DMS 273 (cell line): Measurements from ENCODE around the gene INSC.
A peak's percentile ranks its signal among the peaks of the same experiment; 100 is the strongest.
"Not testable (repeated sequence)": the region's sequence is repeated elsewhere in the genome, so short reads cannot be mapped to it uniquely, and the experiment has no call there.

ENCODE experiments used
- DNase-seq: peaks from one replicate; lab custom pipeline; 2025; ENCODE audit not compliant: unreplicated experiment; lab: John Stamatoyannopoulos, UW

INSC gene, protein sequence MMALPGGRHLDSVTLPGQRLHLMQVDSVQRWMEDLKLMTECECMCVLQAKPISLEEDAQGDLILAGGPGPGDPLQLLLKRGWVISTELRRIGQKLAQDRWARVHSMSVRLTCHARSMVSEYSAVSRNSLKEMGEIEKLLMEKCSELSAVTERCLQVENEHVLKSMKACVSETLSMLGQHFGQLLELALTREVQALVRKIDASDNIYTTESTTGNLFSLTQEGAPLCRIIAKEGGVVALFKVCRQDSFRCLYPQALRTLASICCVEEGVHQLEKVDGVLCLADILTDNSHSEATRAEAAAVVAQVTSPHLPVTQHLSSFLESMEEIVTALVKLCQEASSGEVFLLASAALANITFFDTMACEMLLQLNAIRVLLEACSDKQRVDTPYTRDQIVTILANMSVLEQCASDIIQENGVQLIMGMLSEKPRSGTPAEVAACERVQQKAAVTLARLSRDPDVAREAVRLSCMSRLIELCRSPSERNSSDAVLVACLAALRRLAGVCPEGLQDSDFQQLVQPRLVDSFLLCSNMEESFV

DNA sequence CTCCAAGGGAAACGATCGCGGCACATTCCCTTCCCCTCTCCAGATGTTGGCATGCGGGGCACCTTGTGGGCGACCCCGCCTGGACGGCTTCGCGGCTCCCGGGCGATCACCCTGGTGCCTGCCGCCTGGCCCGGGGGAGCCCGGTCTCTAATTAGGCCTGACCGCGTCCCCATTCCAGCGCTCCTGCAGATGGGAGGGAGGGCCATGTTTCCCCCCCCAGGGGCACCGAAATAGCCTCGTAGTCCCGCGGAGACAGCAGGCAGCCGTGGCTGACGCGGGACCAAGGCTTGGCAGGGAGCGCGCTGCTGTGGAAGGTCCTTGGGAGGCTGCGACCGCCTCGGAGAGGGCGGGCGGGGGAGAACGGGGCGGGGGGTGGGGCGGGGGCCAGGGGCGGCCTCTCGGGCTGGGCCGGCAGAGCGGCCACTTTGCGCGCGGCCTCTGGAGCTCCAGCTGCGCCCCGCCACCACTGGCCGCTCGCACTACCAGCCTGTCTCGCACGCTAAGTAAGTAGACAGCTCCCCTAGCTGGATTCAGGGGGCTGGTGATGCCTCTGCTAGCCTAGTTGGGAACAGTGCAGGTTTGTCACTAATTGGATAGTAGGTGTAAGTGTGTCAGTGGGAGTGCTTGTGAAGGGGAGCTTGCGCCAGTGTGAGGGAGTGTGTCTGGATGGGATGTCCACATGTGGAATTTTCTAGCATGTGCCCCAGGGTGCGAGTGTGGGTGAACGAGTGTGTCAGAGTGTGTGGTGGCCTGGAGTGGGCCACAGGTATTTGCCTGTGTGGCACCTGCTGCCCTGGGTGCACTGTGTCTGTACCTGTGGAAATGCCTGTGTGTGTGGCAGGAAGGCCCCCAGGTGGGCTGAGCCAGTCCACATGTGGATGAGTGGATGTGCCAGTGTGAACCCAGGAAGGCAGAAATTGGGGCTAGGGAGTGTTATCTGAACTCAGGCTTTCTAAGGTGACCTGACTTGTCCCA lies at the start of gene INSC:
Gene INSC, plus strand, starts transcription at position 423 of the 975 bp plus-strand sequence. CDS start 34,252 bp downstream, outside the sequence.
- peak; percentile 46 for DNase-seq

DNA sequence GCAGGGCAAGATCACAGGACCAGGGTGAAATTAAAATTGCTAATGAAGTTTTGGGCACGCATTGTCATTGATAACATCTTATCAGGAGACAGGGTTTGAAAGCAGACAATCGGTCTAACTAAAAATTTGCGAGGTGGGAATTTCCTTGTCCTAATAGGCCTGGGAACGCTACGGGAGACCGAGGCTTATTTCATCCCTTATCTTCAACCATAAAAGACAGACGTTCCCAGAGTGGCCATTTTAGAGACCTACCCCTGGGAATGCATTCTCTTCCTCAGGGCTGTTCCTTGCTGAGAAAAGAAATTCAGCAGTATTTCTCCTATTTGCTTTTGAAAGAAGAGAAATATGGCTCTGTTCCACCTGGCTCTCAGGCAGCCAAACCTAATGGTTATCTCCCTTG lies 45.0 kb upstream of the INSC start:
- DNase-seq: not testable (repeated sequence)

DNA sequence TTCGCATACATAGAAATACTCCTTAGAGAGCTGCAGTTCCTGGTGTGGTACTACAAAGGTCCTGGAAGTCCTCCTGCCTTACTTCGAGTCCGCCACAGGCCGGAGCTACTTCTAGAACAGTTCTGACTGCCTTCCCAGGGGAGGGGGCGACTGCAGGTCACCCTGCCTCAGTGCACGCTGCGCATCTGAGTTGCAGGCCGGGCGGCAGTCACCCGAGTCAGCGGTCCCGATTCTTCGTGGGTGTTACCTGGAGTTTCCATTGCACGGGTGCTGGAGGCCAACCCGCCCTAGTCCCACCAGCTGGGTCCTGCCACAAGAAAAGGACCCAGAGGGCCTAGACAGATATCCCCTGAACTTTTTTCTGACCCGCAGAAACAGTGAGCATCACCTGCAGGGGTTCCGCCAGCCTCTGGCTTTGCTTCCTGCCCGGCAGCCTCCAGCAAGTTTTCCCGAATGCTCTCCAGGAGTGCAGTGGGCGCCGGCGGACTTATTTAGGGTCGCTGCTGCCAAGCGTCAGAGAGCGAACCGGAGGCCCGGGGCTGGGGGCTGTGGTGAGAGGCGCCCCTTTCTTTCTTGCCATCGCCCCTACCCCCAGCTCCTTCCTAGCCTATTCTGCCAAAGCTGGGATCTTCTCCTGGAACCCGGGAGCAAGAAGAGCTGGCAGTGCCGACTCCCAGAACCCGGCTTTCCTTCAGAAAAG lies 43.0 kb upstream of the INSC start:
- DNase-seq: no peak

DNA sequence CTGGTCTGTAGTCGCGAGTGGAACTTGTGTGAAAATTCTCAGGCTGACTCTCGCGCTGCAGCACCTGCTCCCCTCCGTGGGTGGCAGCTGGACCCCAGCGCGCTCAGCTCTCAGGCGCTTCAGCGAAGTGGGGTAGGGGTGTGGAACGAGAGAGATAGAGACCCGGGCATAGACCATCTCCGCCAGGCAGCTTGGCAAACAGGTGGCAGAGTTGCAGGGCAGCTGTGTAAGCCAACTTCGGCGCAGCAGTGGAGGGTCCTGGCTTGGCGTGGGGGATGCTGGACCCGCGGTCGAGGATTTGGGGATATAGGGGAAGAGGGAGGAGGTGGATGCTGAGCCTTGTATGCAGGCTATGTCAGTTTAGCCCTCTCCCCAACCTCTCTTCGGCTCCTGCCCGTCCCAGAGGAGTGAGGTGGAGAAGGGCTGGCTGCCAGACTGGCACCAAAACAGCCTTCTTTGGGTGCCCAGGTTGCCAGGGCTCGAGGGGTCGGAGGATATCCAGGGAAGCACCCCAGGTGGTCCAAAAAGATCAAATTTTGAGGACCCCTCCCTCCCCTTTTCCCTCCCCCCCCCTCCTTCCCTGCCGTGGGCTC lies 42.1 kb upstream of the INSC start:
- DNase-seq: no peak

DNA sequence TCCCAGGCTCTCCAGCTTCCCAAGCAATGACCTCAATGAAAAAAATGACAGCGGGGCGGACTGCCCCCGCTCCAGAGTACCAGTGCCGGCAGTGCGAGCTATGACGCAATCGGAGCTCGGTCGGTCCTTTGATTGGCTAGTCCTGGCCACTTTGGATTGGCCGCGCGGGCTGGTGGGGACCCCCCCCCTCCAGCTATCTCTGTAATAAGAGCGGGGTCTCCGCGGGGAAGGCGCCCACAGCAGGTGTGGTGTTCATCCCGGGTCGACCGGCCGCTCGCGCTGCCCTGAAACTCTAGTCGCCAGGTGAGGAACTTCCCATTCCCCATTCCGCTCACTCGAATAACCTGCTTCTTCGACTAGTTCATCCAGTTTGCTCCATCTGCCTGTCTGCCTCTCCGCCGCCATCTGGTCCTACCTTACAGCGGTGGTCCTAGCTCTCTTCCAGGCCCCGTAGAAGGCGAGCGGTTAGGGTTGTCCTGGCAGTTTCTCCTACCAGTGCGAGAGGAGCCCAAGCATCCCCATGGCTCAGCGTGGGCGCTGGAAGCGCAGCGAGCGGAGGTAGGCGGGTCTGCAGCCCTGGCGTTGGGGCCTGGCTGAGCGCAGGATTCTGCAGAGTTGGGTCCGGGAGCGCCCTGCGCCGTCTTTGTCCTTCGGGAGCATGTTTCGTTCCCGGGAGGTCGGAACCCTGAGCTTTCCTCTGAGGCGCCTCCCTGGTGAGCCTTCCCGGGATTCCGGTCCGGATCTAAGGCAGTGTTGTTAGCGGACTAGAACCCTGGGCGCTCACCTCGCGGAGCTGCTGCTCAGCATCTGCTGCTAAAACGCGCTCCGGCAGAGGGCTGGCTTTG lies 41.1 kb upstream of the INSC start, which contains the start of gene CALCB:
Gene CALCB, plus strand, starts transcription at position 233 of the 845 bp plus-strand sequence. CDS start 1,126 bp downstream, outside the sequence.
- peak; percentile 66 for DNase-seq

DNA sequence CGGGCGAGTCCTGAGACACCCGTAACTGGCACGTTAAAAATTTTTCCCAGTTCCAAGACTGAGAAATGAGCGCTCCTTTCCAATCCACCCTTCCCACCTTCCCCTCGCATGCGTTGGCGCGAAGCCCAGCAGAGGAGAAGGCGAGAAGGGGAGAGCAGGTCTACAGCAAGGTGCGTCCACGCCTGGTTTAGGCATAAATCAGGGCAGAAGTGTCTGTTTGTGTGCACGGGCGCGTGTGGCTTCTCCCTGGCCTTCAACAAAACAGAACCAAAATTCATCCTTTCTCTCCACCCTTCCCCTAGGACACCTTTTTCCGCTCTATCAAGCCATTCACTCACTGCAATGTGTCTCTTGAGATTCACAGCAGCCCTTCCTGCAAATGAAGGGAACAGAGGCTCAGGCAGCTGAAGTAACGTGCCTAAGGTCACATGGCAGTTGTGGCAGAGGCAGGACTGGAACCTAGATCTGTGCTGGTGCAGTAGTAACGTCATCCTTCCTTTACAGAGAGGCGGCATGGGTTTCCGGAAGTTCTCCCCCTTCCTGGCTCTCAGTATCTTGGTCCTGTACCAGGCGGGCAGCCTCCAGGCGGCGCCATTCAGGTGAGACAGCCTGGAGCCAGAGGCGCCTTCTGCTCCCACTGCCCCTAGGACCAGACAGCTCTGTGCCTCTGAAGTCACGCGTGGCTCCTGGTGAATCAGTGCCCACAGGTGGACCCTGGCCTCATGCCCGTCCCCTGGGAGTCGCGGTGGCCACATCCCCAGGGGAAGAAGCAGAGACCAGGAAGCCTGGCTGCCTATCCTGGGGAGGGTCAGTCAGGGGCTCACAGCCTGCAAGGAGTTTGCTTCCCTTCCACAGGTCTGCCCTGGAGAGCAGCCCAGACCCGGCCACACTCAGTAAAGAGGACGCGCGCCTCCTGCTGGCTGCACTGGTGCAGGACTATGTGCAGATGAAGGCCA lies 40.2 kb upstream of the INSC start:
- DNase-seq: peak; percentile 90

DNA sequence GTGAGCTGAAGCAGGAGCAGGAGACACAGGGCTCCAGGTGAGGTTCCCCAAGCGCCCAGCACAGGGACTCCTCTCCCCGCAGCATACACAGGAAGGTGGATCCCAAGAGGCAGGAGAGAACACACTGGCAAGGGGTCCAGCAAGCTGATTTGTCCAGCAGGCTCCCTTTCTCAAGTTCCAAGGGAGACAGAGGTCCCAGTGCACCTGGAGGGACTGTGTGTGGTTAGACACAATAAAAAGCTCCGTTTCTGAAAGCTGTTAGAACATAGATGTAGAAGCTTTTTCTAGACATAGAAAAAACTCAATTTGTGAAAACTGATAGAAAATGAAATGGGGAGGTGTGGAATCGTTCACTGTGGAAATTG lies 39.6 kb upstream of the INSC start:
- no peak for DNase-seq

DNA sequence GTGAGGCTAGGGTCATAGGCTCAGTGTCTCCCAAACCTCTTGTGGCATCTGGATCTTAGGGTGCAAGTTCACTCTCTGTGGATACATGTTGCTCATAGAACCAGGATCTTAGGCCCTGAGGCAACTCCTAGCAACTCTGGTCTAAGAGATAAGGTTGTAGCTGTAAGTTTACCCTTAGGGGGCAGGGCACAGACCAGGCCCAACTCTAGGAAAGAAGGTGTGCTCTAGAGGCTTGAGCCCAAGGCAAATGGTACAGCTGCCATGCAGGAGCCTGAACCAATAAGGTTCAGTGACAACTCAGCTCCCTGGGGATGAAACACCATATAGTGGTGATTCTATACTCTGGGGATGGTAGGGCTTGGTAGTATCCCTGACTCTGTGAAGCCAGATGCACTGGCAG lies 23.5 kb upstream of the INSC start:
- DNase-seq: no peak

DNA sequence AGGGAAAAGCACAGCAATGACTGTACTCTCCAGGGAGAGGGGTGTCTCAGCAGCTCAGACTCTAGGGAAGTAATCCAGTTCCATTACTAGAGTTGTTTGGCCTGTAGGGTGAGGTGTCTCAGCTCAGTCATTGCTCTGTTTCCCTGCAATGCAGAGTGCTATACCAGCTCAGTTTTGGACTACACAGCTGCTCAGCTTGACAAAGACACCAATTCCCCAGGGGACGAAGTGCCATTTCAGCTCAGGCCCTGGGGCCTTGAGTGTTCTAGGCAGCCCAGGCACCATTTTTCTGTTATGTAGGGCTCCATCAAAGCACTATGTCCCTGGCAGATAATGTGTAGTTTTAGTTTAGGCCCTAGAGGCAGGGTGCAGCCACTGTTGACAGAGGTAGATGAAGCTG lies 23.1 kb upstream of the INSC start:
- DNase-seq: no peak

DNA sequence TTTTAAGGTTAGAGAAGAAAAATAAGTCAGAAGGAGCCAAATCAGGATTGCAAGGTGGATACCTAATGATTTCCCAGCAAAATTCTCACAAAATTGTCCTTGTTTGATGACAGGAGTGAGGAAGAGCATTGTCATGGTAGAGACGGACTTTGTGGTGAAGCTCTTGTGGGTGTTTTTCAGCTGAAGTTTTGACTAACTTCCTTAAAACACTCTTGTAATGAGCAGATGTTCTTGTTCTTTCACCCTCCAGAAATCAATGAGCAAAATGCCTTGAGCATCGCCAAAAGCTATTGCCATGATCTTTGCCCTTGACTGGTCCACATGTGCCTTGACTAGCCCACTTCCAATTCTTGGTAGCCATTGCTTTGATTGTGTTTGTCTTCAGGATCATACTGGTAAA lies 21.3 kb upstream of the INSC start:
- no peak for DNase-seq

DNA sequence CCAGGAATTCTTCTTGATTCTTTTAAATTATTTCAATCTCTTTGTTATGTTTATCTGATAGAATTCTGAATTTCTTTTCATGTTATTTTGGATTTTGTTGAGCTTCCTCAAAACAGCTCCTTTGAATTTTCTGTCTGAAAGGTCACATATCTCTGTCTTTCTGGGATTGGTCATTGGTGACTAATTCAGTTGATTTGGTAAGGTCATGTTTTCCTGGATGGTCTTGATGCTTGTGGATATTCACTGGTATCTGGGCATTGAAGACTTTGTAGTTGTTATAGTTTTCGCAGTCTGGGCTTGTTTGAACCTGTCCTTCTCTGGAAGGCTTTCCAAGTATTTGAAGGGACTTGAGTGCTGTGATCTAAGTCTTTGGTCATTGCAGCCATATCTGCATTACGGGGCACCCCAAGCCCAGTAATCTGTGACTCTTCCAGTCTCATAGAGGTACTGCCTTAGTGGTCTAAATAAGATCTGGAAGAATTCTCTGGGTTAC lies 18.9 kb upstream of the INSC start:
- DNase-seq: no peak

DNA sequence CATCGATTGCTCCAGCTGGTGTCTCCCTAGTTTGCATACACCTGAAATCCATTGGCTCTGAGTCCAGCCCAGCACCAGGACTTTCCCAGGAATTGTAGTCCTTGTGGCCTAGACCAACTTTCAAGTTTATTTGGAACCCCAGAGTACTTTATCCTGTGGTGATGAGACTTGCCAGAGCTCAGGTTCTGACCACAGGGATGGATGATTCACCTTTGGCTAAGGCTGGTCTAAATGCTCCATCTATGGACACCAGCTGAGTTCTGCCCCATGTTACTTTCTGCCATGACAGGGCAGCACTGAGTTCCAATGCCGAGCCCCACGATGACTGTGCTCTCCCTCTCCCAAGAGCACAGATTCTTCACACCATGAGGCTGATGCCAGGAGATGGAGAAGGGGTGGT lies 17.3 kb upstream of the INSC start:
- DNase-seq: no peak

DNA sequence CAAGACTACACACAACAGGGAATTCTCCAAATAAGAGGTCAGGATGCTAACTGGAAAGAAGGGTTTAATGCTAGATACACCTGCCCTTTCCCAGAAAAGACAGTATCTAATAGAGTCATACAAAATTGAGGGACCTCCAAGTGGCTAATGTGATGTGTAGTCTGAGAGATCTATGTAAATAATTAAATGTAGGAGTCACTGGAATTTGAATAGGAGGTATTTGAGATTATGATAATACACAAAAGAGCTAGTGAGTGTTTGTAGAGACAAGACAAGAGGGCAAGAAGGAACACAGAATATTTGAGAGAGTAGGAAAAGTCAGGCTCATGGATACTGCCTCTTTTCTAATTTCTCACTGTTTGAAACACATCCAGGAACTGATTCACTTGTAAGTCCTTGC lies 15.5 kb upstream of the INSC start:
- DNase-seq: no peak

DNA sequence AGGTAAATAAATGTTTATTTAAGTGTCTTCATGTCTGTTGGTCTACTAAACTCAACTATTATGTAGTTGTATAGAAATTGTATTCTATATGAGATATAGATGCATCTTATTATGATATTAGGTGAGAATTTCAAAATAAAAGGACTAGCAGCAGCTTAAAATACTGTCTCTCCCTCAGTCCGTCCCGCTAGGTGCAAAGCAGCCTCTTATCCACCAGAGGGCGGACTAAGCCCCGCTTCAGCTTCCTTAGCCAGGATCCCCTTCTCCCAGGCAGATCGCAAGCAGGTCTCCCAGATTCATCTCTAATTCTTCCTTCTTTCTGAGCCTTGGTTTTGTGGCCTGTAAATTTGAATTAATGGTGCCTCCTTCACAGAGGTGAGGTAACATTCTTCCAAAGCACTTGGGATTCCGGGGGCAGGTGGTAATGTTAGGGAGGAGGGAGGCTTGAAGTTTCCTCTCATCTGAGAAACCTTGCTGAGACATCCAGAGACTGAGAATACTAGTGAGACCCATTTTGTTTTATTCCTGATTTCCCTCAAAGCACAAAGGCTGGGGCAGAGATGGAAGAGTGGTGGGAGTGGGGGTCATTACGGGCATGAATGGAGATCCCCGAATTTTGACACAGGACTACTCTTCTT lies 13.5 kb upstream of the INSC start:
- peak; percentile 74 for DNase-seq

DNA sequence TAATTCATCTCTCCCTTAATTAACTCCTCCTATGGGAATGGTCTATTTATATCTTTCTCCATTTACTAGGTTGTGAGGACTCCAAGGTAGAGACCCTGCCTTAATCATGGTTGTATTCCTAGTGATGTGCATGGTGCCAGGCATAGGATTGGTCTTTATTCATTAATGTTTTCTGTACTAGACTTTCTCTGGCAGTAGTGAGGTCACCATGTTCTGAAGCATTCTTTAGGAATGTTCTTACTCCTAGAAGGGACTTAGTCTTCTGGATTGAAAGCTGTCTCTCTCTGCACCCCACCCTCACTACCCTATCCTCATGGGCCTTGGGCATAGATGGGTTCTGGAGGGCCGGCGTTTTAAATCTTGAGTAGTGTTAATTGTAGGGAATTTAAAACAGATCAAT lies 10.6 kb upstream of the INSC start:
- DNase-seq: no peak

DNA sequence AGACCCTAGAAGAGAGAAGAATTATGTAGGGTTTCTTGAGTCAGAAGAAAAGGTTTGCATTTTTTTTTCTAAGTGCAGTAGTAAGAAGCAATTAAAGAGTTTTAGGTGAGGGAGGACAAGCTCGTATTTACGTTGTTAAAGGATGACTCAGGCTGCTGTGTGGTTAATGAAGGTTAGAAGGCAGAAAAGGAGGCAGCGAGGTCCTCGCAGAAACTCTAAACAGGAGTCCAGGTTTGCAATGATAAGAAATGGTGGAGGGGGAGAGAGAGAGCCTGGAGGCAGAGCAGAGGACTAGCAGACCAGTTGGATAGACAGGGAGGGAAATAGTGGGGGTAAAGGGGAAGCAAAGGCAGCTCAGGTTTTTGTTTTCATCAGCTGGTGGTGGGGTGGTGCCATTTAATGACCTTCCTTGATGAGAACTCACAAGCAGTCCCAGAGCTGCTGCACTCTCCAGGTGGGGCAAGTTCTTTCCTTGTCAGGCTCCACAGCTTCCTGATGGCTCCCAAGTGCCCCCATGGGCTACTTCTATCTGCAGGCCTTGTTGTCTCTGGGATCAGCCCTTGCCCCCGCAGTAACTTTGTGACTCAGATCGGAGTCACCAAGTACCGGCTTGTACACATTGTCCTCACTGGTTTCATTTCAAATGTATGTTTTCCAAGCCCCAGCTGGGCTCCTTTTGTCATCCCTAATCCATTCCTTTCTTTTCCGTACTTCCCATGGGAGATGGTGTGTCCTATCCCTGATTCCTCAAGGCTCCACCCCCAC lies 8.3 kb upstream of the INSC start:
- no peak for DNase-seq
